Body of pancreas (tissue), 4 donors: ENCODE measurements around the gene B3GNT9.

Experiments used
- CTCF ChIP-seq, 7 experiments: fragments of 450-650 bp in 4 of 7; fragments of 200-600 bp in 3 of 7; sonication (generic) in 3 of 7; IDR thresholded peaks; one replicate each; pipeline ENCODE4 v1.5.1; 2016 to 2019; ENCODE audit warnings: antibody characterized with exemption in 7 of 7
- POLR2A ChIP-seq, 3 donors: fragments of 450-650 bp; IDR thresholded peaks; one replicate each; pipeline ENCODE4 v1.6.1; 2016; ENCODE audit warnings: antibody characterized with exemption in 3 of 3, mild to moderate bottlenecking in 2 of 3

GRCh38 chr16:67184995-67185650 is 34.3 kb upstream of the B3GNT9 start:
- TF ChIP-seq CTCF (IDR thresholded peaks at IDR 0.05) (peak; percentile 67 to 92 (median 88)), POLR2A (IDR thresholded peaks at IDR 0.05) (no peak)
